ENCODE measurements around the gene SETDB1.
"Not testable (repeated sequence)": the region's sequence is repeated elsewhere in the genome, so short reads cannot be mapped to it uniquely, and the experiment has no call there.

Gene SETDB1

GRCh38 chr1:150926097-150926741, at the start of gene SETDB1:
SETDB1 (plus strand) TSS chr1:150926363; CDS start chr1:150927715, 1,352 bp downstream.
- peak; percentile 98 for DNase-seq

DNA sequence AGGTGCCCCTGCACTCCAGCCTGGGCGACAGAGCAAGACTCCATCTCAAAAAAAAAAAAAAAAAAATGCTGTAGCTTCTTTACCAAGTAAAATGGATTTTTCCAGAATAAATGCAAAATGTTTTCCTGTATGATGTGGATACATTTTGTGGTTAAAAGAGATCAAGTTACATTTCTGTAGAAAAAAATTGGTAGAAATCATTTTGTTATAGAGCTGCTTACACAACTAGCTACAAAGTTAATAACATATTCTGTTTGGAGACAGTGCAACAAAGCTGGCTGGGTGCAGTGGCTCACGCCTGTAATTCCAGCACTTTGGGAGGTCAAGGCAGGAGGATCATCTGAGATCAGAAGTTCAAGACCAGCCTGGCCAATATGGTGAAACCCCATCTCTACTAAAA, 47.2 kb upstream of the SETDB1 start:
- not testable (repeated sequence) for DNase-seq

- DNase-seq: no peak
These were observed 44.7 kb upstream of the SETDB1 start for GRCh38 chr1:150881331-150882070.

DNA sequence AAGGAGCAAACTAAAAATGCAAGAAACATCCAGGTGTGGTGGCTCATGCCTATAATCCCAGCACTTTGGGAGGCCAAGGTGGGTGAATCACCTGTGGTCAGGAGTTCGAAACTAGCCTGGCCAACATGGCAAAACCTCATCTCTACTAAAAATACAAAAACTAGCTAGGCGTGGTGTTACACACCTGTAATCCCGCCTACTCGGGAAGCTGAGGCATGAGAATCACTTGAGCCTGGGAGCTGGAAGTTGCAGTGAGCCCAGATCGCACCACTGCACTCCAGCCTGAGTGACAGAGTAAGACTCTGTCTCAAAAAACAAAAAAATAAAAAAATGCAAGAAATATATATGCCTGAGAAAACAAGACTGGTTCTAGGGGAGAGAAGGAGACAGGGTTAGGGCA, 43.0 kb upstream of the SETDB1 start:
- DNase-seq: not testable (repeated sequence)

DNA sequence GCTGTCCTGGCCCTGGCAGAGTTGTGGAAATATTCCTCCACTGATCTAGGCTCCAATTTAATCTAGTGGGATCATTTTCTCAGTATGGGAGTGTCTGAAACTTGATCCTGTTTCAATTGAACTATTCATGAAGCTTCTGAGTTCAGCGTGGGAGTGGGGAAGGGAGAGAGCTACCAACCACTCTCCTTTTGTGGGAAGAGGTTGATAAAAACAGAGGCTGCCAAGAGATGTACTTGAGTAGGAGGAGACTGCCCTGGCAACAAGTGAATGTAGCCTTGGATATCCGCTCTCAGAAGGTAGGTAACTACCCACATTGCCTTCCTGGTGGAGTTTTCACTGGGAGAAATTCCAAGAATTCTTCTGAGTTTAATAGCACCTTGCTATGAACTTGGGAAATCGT, 39.1 kb upstream of the SETDB1 start, which contains the start of gene CTXND2:
TSS of gene CTXND2 (plus strand) at position 119 of the 400 bp plus-strand sequence. CDS start 25,179 bp downstream, outside the sequence.
- no peak for DNase-seq

GRCh38 chr1:150888727-150889126, 37.4 kb upstream of the SETDB1 start:
- DNase-seq: no peak

DNA sequence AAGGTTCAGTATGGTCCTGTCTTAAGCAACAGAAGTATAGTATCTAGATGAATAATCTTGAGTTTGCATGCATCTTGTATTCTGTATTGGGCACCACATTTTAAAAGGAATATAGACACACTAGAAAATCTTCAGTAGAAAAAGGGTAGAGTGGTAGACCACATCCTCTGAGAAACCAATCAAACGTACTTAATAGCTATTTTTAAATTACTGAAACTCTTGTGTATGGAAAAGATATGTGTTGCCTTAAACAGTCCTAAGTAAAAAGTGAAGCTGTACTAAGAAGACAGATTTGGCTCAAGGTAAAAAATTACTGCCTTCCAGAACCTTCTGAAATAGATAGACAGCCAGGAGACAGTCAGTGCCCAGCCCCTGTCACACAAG, 36.1 kb upstream of the SETDB1 start:
- no peak for DNase-seq

GRCh38 chr1:150893336-150893913, 32.7 kb upstream of the SETDB1 start:
- no peak for DNase-seq

DNA sequence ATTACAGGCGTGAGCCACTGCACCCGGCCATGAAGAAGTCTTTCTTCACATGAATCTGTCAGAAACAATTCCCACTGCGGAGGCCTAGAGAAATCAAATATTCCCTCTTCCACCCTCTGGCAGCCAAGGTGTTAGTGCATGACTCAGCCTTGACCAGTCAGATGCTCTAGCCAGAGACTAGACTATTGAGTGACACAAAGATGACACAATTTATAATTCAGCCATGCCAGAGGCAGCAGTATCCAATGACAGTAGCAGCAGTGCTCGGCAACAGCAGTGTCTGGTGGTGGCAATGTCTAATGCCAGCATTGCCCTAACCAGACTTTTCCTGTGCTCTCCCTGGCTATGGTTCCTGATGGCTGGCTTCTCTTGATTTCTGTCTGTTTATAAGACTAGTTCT, 30.5 kb upstream of the SETDB1 start:
- DNase-seq: peak; percentile 60

GRCh38 chr1:150899795-150900194, 26.4 kb upstream of the SETDB1 start:
- not testable (repeated sequence) for DNase-seq

DNA sequence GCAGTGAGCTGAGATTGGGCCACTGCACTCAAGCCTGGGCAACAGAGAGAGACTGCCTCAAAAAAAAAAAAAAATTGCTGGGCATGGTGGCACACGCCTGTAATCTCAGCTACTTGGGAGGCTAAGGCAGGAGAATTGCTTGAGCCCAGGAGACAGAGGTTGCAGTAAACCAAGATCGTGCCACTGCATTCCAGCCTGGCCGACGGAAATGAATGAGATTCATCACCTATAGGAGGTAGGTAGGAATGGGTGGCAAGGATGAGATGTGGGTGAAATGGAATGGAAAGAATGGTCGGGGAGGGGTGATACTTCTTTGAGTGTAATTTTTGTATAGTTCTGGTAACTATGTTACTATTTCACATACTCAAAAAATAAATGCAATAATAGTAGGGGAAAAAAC, 23.8 kb upstream of the SETDB1 start:
- DNase-seq: no peak

DNA sequence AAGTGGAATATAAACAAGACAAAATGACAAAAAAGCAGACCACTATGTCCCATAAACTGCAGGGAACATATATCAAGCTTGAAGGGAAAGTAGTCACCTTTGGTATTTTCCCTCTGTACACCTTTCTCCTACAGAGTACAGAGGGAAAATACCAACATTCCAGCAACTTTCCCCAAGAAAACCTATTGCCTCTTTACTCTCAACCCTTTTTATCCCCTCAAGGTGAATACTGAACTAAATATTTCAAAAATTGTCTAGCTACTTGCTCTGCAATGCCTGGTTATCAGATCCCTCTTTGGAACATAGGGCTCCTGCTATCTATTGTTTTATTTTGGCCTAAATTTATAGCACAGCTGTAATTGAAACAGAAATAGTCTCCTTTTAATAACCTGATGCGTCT, 23.4 kb upstream of the SETDB1 start:
- DNase-seq: no peak

DNA sequence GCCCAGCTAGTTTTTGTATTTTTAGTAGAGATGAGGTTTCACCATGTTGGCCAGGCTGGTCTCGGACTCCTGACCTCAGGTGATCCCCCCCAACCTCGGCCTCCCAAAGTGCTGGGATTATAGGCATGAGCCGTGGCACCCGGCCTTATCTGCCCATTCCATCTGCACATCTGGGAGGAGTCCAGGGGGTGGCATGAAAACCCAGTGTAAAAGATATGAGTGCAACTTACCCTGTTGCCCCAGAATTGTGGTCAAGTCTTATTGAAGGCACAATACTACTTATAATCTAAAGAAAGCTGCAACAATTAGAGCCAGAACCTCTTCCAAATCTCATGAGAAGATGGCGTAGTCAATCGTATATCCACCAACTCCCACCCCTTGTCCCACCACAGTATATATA, 20.9 kb upstream of the SETDB1 start:
- no peak for DNase-seq

GRCh38 chr1:150906329-150906728, 19.8 kb upstream of the SETDB1 start:
- DNase-seq: no peak

GRCh38 chr1:150906813-150907212, 19.4 kb upstream of the SETDB1 start:
- DNase-seq: no peak

GRCh38 chr1:150909585-150910180, 16.5 kb upstream of the SETDB1 start:
- DNase-seq: no peak

DNA sequence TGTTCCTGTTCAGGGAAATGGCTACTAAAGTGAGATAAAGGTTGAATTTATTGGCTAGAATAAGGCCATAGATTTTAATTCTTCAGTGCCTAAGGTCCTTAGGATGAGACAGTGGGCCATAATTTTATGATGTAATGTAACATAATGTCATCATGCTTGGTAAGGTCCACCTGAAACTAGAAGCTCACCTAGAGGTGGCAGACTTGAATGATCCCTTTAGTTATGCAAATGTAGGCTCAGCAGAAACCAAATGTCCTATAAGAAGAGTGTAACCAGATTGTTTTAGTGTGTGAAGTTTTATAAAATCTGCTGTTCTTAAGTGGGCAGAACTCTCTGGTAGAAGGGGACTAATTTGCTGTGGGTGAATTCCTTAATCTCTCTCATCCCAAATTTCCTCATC, 13.5 kb upstream of the SETDB1 start:
- no peak for DNase-seq

- DNase-seq: no peak
These were observed 8.8 kb upstream of the SETDB1 start for GRCh38 chr1:150917387-150917786.

DNA sequence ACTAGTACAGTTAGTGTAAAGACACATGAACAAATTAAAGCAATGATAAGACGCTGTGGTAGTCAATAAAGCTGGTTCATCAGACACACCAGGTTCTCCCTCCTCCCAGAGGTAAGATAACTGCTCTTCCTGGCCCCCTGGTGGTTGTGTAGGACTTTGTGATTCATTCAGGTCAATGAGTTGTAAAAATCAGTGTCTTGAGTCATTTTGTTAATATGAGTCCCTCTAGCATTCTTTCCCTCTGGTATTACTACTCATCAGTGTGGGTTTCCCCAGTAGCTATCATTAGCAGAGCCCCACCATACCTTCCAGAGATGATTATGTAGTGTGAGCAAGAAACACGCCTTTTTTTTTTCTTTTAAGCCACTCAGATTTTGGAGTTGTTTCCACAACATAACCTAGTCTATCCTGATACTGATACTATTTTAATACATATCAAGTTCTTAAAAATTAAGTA, 3.6 kb upstream of the SETDB1 start:
- peak; percentile 82 for DNase-seq

GRCh38 chr1:150925080-150925479, 1.1 kb upstream of the SETDB1 start:
- no peak for DNase-seq

- no peak for DNase-seq
These were observed 1.5 kb downstream of the SETDB1 start for GRCh38 chr1:150927624-150928023.

- no peak for DNase-seq
These were observed 2.1 kb downstream of the SETDB1 start for GRCh38 chr1:150928286-150928685.

GRCh38 chr1:150928775-150929174, 2.6 kb downstream of the SETDB1 start:
- not testable (repeated sequence) for DNase-seq

DNA sequence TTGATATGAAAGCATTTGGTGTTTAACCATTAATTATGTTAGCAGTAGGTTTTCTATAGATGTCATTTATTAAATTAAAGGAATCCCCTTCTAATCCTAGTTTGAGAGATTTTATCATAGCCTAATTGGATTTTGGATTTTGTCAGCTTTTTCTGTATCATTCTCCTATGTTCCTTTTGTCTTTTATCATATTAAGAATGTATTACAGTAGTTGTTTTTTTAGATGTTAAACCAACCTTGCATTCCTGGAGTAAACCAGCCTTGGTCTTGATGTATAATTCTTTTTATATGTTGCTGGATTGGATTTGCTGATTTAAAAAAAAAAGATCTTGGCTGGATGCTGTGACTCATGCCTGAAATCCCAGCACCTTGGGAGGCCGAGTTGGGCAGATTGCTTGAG, 5.6 kb downstream of the SETDB1 start:
- no peak for DNase-seq
